Vagina (tissue), 2 donors: ENCODE data around the gene RUFY3. TPM values are rescaled to one million over a fixed set of nuclear protein-coding genes. Genes with fewer than 3 reads are reported as not detected.

Experiments
- DNase-seq, 2 donors: peaks; one replicate each; pipeline ENCODE4 v3.0.0-alpha.2; 2017; ENCODE audit errors: extremely low spot score in 2 of 2
- H3K27ac ChIP-seq: fragments of 200-600 bp; sonication (generic); one replicate; pipeline ENCODE4 v1.5.1; 2019
- H3K27me3 ChIP-seq: fragments of 200-600 bp; sonication (generic); one replicate; pipeline ENCODE4 v1.5.1; 2019
- H3K36me3 ChIP-seq, 2 donors: fragments of 200-600 bp; sonication (generic); one replicate each; pipeline ENCODE4 v1.5.1; 2017 to 2019
- H3K4me1 ChIP-seq: fragments of 200-600 bp; sonication (generic); one replicate; pipeline ENCODE4 v1.5.1; 2019
- H3K4me3 ChIP-seq, 2 donors: fragments of 200-600 bp; sonication (generic); 1 replicate in 1 of 2; 2 replicates in 1 of 2; pipeline ENCODE4 v1.5.1; 2016 to 2019
- H3K9me3 ChIP-seq: fragments of 200-600 bp; sonication (generic); one replicate; pipeline ENCODE4 v1.5.1; 2019
- CTCF ChIP-seq, 3 experiments: fragments of 450-650 bp in 2 of 3; fragments of 200-600 bp in 1 of 3; sonication (generic) in 1 of 3; IDR thresholded peaks; one replicate each; pipeline ENCODE4 v1.5.1; 2017 to 2019; ENCODE audit warnings: antibody characterized with exemption in 3 of 3, mild to moderate bottlenecking in 2 of 3, moderate library complexity in 2 of 3
- POLR2A ChIP-seq, 2 donors: fragments of 450-650 bp; IDR thresholded peaks; one replicate each; pipeline ENCODE4 v1.6.1; 2017; ENCODE audit warnings: antibody characterized with exemption in 2 of 2, mild to moderate bottlenecking in 2 of 2, moderate library complexity in 2 of 2
- POLR2AphosphoS5 ChIP-seq, 2 donors: sonication (generic); formaldehyde crosslinking; IDR thresholded peaks; one replicate each; pipeline ENCODE4 v1.9.0; 2017; ENCODE audit warnings: antibody characterized with exemption in 2 of 2, mild to moderate bottlenecking in 2 of 2, low read depth in 1 of 2; ENCODE audit not compliant: insufficient read depth in 1 of 2
- intact Hi-C: fragments of 100-400 bp; cut with DNase I; formaldehyde crosslinking; loops from one replicate; pipeline ENCODE4 v1.15.1; 2023
- total RNA-seq: library from RNA; depleted of rRNA; stranded (reverse); fragments of >200 nt; gene quantifications from one replicate; pipeline ENCODE4 v1.2.3, GENCODE V29; 2016

The RUFY3 gene
- total RNA-seq, 1 donor from 2014 or later = 71.2 TPM

GRCh38 chr4:70831293-70831692 lies 109.5 kb downstream of the RUFY3 start:
- intact Hi-C loops = loop anchor here (10.0 kb wide), 2 partner anchors 74 to 164 kb away; partner anchors contain the start of genes DCK and MOB1B
- H3K36me3 ChIP-seq = peaks cover 3 to 85% of the 10 kb centered on the region in 2 donors

GRCh38 chr4:70833675-70834074 lies 111.9 kb downstream of the RUFY3 start:
- DNase-seq = no peak
- H3K27me3 ChIP-seq = no peaks in the 10 kb centered on the region
- no peaks in the 10 kb centered on the region for H3K9me3 ChIP-seq
- H3K4me1 ChIP-seq = peaks cover 32% of the 10 kb centered on the region
- H3K27ac ChIP-seq = no peak overlapping the region
- TF ChIP-seq POLR2AphosphoS5 (IDR thresholded peaks at IDR 0.05; ENCODE audit: insufficient read depth in 1 of 2, low read depth in 1 of 2) (no peak), CTCF (IDR thresholded peaks at IDR 0.05) (no peak), POLR2A (IDR thresholded peaks at IDR 0.05) (no peak)
- peaks cover 3 to 65% of the 10 kb centered on the region in 2 donors for H3K36me3 ChIP-seq
- intact Hi-C loops = loop anchor here (10.0 kb wide), 2 partner anchors 71 to 161 kb away; partner anchors contain the start of genes DCK and MOB1B
- no peak overlapping the region for H3K4me3 ChIP-seq

More at GRCh38 chr4:70831293-70831692, 109.5 kb downstream of the RUFY3 start:
- DNase-seq = no peak
- H3K27ac ChIP-seq = no peak overlapping the region
- H3K27me3 ChIP-seq = no peaks in the 10 kb centered on the region
- H3K9me3 ChIP-seq = no peaks in the 10 kb centered on the region
- no peak overlapping the region for H3K4me3 ChIP-seq
- TF ChIP-seq POLR2A (IDR thresholded peaks at IDR 0.05) (no peak), POLR2AphosphoS5 (IDR thresholded peaks at IDR 0.05; ENCODE audit: insufficient read depth in 1 of 2, low read depth in 1 of 2) (no peak), CTCF (IDR thresholded peaks at IDR 0.05) (no peak)
- peaks cover 8% of the 10 kb centered on the region for H3K4me1 ChIP-seq

GRCh38 chr4:70836081-70836480 lies 114.3 kb downstream of the RUFY3 start:
- no peak overlapping the region for H3K27ac ChIP-seq
- no peaks in the 10 kb centered on the region for H3K9me3 ChIP-seq
- DNase-seq = no peak
- no peak overlapping the region for H3K4me3 ChIP-seq
- peaks cover 0 to 43% of the 10 kb centered on the region in 2 donors for H3K36me3 ChIP-seq
- intact Hi-C loops = loop anchor here (10.0 kb wide), 2 partner anchors 69 to 159 kb away; partner anchors contain the start of genes DCK and MOB1B
- H3K27me3 ChIP-seq = no peaks in the 10 kb centered on the region
- TF ChIP-seq POLR2A (IDR thresholded peaks at IDR 0.05) = no peak
- TF ChIP-seq POLR2AphosphoS5 (IDR thresholded peaks at IDR 0.05; ENCODE audit: insufficient read depth in 1 of 2, low read depth in 1 of 2) = no peak
- TF ChIP-seq CTCF (IDR thresholded peaks at IDR 0.05) = no peak
- H3K4me1 ChIP-seq = peaks cover 32% of the 10 kb centered on the region

GRCh38 chr4:70838204-70838603 lies 116.4 kb downstream of the RUFY3 start:
- H3K27me3 ChIP-seq = no peaks in the 10 kb centered on the region
- intact Hi-C loops = loop anchor here (10.0 kb wide), 2 partner anchors 67 to 157 kb away; partner anchors contain the start of genes DCK and MOB1B
- peak overlapping the region; percentile 87 for H3K27ac ChIP-seq
- no peaks in the 10 kb centered on the region for H3K9me3 ChIP-seq
- H3K36me3 ChIP-seq = peaks cover 0 to 22% of the 10 kb centered on the region in 2 donors
- TF ChIP-seq POLR2A (IDR thresholded peaks at IDR 0.05) (no peak), CTCF (IDR thresholded peaks at IDR 0.05) (no peak), POLR2AphosphoS5 (IDR thresholded peaks at IDR 0.05; ENCODE audit: insufficient read depth in 1 of 2, low read depth in 1 of 2) (no peak)
- no peak for DNase-seq
- H3K4me1 ChIP-seq = peaks cover 32% of the 10 kb centered on the region
- peak overlapping the region; percentile 60 to 98 for H3K4me3 ChIP-seq
